GM12864 (cell line): ENCODE data around the gene CCDC85C.

Source experiments
- DNase-seq: peaks from one replicate; pipeline ENCODE4 v3.0.0-alpha.2; 2011; ENCODE audit warnings: low read depth
- H3K4me3 ChIP-seq: 2 replicates; pipeline ENCODE4 v1.5.1; 2011; ENCODE audit warnings: mild to moderate bottlenecking, low read depth, low read length, control low read depth
- CTCF ChIP-seq: IDR thresholded peaks from 2 replicates; pipeline ENCODE4 v1.5.1; 2011; ENCODE audit warnings: low read depth, mild to moderate bottlenecking, moderate library complexity, low read length, control low read depth, inconsistent platforms; ENCODE audit errors: missing control alignments

The CCDC85C gene

GRCh38 chr14:99475179-99475578, 128.8 kb downstream of the CCDC85C start:
- no peak for TF ChIP-seq CTCF
- no peak for DNase-seq

GRCh38 chr14:99473458-99473857, 130.5 kb downstream of the CCDC85C start:
- no peak for TF ChIP-seq CTCF
- no peak overlapping the region for H3K4me3 ChIP-seq
- no peak for DNase-seq

More at GRCh38 chr14:99475179-99475578, 128.8 kb downstream of the CCDC85C start:
- H3K4me3 ChIP-seq: no peak overlapping the region

GRCh38 chr14:99472937-99473336, 131.1 kb downstream of the CCDC85C start:
- DNase-seq: no peak
- no peak overlapping the region for H3K4me3 ChIP-seq
- no peak for TF ChIP-seq CTCF

GRCh38 chr14:99471731-99472130, 132.3 kb downstream of the CCDC85C start:
- no peak for DNase-seq
- no peak overlapping the region for H3K4me3 ChIP-seq
- no peak for TF ChIP-seq CTCF

- no peak for DNase-seq
- no peak for TF ChIP-seq CTCF
- no peak overlapping the region for H3K4me3 ChIP-seq
Observed at GRCh38 chr14:99468836-99469592, 135.0 kb downstream of the CCDC85C start.

- no peak for TF ChIP-seq CTCF
- H3K4me3 ChIP-seq: no peak overlapping the region
Observed at GRCh38 chr14:99468081-99468480, 135.9 kb downstream of the CCDC85C start.

More at GRCh38 chr14:99468081-99468480, 135.9 kb downstream of the CCDC85C start:
- no peak for DNase-seq
